GM19351 (cell line): Measurements from ENCODE around the gene PROC.
A peak's percentile ranks its signal among the peaks of the same experiment; 100 is the strongest.
"Not testable (repeated sequence)": the region's sequence is repeated elsewhere in the genome, so short reads cannot be mapped to it uniquely, and the experiment has no call there.

Experiments used
- ATAC-seq: cut with Tn5 transposase; IDR thresholded peaks from one replicate; pipeline ENCODE4 v1.9.1; 2021; ENCODE audit warnings: mild to moderate bottlenecking, moderate library complexity; ENCODE audit not compliant: unreplicated experiment

PROC gene

DNA sequence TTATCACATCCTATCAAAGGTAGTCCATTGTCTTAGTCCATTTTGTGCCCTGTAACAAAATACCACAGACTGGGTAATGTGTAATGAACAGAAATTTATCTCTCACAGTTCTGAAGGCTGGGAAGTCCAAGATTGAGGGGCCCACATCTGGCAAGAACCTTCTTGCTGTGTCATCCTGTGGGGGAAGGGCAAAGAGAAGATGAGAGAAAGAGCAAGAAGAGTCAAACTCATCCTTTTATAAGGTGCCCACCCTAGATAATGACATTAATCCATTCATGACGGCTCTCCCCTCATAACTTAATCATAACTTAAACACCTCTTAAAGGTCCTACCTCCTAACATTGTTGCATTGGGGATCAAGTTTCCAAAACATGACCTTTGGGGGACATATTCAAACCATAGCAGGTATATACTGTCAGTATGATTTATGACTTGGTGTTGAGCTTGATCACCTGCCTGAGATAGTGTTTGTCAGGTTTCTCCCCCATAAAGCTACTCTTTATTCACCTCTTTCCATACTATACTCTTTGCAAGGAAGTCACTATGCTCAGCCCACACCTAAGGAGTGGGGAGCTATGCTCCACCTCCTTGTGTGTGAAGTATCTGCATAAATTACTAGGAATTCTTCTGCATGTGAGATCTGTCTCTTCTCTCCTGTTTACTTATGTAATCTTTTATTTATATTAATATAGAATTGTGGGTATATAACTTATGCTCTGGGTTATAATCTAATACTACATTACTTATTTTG, 25.2 kb upstream of the PROC start:
- ATAC-seq = no peak

DNA sequence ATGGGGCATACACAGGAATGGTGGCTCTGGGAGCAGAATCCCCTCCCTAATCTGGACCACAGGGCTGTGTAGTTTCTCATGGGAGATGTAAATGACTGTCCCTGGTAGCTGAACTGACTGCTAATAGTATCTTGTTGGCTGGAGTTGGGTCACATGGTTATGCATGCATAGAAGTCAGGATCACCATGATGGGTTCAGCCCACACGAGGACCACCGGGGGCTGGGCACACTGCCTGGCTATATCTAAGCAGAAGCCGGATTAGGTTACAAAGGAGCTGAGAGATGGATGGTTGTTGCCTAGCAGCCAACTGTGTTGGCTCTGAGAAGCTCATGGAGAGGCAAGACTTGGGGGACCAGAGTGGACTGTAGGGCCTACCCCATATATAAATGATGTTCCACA, 23.7 kb upstream of the PROC start:
- ATAC-seq = no peak

DNA sequence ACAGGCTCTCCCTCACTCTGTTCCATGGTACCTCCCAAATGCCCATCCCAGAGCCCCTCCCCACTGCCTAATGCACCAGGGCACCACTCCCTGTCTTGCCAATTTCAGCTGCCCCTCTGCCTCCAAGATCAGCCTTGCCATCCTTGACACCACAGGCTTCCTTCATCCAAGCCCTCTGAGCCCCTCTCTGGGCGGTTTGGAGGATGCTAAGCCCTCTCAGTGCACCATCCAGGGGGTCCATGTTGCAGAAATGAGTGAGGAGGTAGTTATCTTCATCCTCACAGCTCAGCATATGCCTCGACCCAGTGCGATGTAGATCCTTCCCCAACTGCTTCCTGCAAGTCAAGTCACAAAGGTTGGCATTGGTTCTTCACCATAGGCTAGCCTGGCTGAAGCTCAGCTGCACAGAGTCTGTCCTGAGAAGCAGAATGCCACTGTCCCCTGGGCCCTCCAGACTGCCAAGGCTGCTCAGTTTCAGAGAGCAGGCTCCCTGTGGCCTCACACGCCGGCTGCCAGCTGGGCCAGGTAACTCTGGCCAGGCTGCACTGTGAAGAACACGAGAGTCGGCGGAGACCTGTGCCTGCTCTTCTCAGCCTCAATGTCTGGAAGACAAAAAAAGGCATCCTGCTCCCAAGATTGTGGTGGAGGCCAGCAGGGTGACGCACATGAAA, 20.5 kb upstream of the PROC start:
- ATAC-seq = no peak

DNA sequence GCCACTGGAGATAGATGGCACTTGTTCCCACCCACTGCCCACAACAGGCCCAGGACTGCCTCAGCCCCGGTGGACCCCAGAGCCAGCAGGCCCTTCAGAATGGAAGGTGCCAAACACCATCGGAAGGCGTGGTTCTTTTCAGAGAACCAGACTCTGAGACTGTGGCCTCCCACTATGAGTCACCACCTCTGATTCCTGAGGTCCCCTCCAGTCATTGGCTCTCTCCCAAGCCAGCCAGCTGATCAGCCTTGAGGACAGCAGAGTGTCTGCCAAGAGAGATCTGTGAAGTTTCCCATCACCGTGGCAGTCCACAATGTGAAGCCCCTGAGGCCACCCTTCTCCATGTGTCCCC, 20.0 kb upstream of the PROC start:
- peak; percentile 86 for ATAC-seq

DNA sequence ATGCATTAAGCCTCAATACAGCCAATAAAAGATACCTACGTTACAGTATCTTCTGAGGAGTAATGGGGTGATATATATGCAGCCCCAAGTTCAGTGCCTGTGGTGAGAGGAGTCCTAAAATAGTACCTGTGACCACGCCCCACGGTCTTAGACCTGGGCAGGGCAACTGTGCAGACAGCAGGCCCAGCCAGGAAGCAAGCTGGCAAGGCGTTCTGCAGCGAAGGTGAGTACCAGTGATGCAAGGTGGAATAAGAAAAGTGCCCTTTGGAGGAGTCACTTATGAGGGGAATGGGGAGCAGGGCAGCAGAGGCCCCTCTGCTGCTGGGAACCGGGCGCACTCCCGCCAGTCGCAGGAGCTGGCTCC, 17.7 kb upstream of the PROC start:
- no peak for ATAC-seq

DNA sequence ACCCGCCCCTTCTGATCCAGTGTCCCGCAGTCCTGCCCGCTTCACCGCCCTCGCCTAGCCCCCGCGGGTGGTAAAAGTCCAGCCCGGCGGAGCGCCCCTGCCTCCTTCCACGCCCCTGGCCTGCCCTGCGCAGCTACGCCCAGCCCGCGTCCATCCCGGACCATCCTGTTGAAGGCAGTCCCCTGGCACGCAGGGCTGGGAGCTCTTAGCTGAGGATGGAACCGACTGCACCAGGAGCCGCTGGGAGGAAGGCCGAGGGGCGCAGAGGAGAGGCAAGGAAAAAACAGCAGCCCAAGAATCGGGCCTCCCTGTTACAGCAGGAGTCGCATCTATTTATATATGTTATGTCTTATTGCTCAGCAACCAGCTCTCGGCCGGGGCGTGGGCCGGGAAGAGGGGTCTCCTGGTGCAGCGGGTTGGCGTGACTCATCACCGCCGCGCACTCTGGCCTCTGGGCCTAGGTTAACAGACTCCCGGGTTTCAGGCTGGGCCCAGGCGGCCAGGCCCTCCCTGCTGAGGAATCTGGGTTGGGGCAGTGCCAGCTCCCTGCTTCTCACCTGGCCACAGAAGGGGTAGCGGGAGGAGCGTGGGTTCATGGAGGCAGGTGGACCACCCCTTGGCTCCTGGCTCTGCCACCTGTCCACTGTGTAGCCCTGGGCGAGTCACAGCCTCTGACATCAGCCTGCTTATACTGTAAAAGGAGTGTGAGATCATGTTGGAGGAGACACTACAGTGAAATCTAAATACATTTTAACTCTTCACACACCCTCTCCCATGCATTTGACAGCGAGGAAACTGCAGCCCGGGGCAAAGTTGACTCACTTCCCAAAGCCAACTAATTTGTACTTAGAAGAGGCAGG, 17.1 kb upstream of the PROC start:
- ATAC-seq = no peak

DNA sequence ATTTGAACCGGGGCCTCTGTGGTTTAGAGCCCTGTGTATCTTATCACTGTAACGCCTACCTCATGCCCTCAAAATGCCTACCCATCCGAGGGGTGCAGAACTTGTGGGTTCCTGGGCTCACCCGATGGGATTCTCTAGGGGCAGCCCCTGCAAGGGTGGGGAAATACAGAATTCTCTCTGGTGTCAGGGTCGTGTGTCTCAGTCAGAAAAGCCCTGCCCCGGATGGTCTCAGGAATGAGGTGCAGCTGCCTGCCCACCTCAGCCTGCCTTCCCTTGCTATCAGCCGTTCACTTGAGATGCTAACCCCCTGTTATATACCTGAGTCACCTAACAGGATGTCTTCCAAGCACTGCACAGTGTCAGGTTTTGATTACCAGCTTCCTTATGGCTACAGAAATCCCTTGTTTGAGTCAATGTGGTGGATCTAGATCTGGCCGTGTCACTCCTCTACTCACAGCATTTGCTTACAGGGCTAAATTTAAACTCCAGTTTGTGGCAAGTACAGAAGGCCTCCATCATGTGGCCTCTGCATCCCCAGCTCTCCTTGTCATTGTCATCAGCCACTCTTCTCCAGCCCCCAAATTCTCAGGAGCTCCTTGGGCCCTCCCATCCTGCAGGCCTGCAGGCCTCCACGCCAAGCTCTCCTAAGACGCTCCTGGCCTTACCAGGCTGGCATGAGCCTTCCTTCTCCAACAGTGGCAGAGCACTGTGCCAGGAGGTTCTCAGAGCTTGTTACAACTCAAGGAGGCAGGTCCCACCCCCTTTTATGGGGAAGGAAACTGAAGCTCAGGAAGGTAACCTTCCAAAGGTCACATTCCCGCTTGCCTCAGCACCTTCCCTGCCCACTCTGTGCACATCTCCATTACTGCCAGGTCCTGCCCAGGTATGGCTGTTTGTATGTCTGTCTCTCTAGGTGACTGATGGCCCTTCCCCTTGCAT, 16.2 kb upstream of the PROC start:
- peak; percentile 33 for ATAC-seq

DNA sequence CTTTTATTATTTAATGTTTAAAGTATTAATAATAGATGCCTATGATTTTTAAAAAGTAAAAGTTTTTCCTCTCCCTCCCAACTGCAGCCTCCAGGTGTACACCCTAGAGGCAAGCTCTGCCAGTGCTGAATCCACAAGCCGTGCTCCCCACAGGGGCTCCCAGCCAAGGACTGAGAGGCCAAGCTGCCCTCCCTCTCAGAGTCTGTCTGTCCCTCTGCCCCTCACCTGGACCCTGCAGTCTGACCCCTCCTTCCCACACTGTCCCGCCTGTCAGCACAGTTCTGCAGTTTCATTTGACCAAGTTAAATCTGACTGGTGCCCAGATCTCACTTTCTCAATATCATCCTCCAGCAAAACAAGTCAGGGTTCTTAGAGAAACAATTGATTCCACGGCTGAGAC, 14.8 kb upstream of the PROC start:
- no peak for ATAC-seq

DNA sequence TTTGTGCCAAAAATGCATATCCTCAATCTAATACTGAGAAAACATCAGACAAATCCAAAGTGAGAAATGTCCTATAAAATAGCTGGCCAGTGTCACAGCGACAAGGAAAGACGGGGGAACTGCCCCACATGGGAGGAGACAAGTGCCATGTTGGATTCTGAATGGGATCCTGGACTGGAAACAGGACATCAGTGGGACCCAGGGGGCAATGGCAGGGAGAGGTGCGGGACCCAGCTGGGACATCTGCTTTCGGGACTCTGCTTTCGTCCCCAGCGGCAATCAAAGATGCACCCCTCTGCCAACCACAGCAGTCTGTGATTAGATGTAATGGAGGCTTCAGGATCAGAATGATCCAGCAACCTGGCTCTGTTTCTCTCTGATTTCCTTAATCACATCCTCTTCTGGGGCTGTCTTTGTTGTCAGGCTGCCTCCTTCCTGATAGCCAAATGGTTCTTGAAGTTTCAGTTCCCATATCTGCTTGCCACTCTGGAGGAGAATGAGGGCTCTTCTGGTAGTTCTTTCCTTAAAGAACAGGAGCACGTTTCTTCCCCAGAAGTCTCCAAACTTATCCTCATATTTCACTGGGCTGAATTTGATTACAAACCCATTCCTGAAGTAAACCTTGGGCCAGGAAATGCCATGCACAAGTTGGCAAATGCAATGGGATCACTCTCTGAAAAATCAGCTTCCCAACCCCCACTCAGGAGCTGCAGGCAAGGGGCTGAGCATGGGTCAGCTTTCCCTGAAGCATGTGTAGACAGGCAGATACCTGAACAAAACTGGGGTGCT, 13.6 kb upstream of the PROC start:
- ATAC-seq = no peak

DNA sequence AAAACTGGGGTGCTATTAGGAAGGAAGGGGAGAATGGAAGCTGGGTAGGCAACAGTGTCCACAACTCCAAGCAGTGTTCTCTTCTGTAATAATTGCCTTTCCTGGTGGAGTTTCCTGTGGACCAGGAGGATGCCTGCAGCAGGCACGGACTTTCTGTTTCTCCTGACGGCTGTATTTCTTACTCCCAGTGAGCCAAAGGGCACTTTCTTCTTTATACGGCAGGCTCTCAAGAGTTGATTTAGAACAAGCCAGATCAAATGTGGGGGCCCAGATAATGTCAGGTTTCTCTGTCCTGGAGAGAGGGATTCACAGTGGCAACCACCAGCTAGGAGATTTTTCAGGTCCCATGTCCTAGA, 13.0 kb upstream of the PROC start:
- ATAC-seq = no peak

DNA sequence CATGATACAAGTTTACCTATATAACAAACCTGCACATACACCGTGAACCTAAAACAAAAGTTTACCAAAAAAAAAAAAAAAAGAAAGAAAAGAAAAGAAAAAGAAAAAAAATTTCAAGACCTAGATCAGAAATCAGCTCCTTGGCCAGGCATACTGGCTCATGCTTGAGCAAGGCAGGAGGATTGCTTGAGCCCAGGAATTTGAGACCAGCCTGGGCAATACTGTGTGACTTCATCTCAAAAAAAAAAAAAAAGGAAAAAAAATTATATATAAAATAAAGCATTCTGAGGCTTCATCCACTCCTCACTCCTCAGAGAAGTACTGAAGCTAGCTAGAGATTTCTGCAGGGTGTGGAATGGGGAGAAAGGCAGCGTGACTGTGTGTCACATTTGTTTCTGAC, 11.8 kb upstream of the PROC start:
- ATAC-seq = no peak

DNA sequence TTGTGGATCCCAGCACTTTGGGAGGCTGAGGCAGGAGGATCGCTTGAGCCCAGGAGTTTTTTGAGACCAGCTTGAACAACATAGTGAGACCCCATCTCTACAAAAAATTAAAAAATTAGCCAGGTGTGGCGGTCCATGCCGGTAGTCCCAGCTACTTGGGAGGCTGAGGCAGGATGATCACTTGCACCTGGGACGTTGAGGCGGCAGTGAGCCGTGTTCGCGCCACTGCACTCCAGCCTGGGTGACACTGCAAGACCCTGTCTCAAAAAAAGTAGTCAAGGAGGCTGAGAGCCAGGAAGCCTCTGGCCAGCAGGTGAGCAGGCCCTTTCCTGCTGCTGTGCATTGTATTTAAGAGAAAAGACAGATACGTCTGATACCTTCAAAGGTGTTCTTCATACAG, 11.1 kb upstream of the PROC start:
- no peak for ATAC-seq

DNA sequence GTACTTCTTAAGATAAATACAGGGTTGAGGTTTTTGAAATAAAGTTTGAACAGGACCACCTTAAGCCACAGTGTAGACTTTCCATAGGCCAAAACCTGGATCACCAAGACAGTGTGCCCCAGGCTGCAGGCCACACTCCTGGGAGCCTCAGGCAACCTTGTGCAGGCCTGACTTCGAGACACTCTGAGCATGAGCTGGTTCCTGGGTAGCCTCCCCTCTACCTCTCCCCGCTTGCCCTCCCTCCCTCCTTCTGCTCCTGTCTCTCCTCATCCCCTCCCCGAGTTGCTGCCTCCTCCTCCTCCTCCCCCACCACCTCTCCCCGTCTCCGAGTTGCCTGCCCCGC, 10.6 kb upstream of the PROC start:
- ATAC-seq = no peak

DNA sequence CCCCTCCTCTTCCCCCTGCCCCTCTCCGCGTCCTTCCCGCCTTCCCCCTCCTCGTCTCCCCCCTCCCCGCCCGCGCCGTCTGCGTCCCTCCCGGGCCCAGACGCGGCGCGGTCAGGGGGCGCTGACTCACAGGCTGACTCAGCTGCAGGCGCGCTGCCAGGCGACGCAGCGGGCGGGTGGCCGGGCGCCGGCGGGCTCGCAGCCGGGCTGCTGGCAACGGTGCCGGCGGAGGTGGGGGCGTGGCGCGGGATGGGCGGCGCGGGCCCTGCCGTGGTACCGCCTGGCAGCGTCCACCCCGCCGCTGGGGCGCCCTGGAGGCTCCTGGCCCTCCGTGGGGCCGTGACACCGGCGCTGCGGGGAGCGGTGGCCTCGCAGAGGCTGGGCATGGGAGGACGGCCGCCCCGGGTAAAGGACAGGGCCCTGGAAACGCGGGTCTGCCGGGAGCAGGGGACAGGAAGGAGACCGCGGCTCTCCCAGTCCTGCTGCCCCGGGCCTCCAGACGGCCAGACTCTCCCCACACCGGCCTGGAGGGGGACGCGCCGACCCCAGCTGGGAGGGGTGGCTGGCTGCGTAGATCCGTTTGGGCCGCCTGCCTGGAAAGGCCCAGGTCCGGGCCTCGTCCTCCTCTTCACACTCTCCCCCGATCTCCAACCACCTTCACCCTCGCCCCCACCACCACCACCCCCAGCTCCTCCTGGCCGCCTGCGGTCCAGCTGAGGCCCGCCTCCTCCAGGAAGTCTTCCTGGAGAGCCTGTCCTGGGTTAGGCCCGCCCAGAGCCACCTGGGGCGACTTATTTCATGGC, 10.0 kb upstream of the PROC start:
- peak; percentile 54 for ATAC-seq

DNA sequence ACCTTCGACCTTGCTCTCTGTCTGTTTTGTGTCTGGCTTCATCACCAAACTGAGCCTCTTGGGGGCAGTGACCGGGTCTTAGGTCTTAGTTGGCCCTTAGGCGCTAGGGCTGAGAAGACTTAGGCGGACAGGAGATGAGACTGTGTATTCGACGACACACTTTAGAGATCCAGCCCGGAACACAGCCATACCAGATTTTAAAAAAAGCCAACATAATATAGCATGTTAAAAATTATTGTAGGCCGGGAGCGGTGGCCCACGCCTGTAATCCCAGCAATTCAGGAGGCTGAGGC, 9.5 kb upstream of the PROC start:
- no peak for ATAC-seq

DNA sequence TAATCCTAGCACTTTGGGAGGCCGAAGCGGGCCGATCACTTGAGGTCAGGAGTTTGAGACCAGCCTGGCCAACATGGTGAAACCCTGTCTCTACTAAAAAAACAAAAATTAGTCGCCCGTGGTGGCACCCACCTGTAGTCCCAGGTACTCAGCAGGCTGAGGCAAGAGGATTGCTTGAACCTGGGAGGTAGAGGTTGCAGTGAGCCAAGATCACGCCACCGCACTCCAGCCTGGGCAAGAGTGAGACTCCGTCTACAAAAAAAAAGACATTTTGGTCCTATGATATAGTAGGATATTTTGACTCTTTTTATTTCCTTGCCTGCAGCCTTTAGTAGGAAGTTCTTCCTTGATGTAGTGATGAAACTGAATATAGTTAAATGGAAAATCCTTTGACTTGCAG, 8.5 kb upstream of the PROC start:
- ATAC-seq = not testable (repeated sequence)

DNA sequence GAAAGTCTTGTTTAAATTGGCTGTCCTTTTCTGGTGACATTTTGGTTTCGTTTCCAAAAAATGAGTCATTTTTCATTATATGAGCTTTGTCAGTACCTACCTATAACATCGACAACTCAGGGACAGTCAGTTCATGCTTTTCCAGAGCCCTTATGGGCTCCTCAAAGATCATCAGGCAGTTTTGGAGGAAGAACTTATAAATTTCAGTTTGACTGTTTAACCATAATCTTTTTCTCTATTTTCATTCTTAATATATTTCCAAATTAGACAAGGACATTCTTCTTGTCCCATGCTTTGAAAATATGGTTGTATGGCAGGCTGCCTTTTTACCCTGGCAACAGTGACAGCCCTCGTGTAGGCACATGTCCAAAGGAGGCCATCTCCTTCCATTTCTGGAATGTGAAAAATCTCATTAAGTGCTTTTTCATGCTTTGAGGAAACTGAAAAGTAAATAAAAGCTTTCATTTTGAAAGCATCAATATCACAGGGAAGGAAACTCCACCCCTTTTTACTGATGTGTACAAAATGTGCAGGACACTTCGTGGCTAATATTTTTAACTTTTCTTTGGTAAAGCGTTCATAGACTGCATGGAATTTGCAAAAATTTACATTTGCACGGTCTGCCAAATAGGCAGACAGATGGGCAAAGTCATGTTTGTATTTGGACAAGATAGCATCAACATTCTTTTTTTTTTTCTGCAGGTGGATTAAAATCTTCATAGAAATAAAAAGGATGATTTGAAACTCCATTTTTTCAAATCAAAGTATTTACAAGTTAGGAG, 7.2 kb upstream of the PROC start:
- ATAC-seq = peak; percentile 61

DNA sequence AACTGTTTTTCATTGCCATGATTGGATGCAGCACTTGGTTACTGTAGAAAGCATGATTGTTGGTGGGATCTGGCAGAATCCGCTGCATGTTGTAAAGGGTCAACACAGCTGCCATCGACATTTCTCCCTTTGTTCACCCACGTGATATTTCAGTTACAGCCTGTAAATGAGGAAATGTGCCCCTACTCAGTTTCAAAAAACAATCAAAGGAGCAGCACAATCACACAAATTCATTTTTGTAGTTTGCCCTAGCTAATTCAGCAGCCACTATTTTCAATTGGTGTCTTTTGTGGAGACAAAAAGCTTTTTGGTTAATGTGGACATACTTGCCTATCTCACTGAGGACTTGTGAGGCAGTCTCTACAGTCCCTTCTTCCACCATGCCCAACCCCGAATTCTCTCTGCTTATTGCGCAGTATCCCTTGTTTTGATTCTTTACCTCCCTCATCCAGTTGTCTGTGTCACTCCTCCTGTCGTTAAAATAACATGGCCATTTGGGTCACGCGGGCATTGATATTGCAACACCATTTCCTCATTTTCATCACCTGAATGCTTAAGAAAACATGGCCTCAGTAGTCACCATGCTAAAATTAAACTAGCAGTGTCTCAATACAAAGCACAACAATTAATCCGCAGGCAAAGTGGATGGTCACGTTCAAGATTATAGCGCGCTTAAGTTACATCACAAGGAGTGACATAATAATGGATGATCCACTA, 6.4 kb upstream of the PROC start:
- ATAC-seq = no peak
